NOMO-1 treated with dmso at 0.1 percent for 144 hours (cell line): ENCODE data around the gene TBX4.
"Not testable (repeated sequence)": the region's sequence is repeated elsewhere in the genome, so short reads cannot be mapped to it uniquely, and the experiment has no call there.

ENCODE experiments used
- DNase-seq: peaks from one replicate; lab custom pipeline; 2025; ENCODE audit not compliant: unreplicated experiment; lab: John Stamatoyannopoulos, UW

The TBX4 gene

GRCh38 chr17:61519754-61520440, 67.7 kb downstream of the TBX4 start:
- DNase-seq = no peak

GRCh38 chr17:61520897-61521296, 68.7 kb downstream of the TBX4 start:
- no peak for DNase-seq

GRCh38 chr17:61522088-61522487, 69.9 kb downstream of the TBX4 start:
- no peak for DNase-seq

GRCh38 chr17:61524319-61524718, 72.1 kb downstream of the TBX4 start:
- DNase-seq = no peak

- not testable (repeated sequence) for DNase-seq
Measured at GRCh38 chr17:61527441-61527840, 75.2 kb downstream of the TBX4 start.

- DNase-seq = no peak
Measured at GRCh38 chr17:61528171-61528570, 75.9 kb downstream of the TBX4 start.

- no peak for DNase-seq
Measured at GRCh38 chr17:61531223-61531622, 79.0 kb downstream of the TBX4 start.

GRCh38 chr17:61532826-61533225, 80.6 kb downstream of the TBX4 start:
- no peak for DNase-seq

- DNase-seq = no peak
Measured at GRCh38 chr17:61533797-61534196, 81.6 kb downstream of the TBX4 start.

GRCh38 chr17:61534414-61534813, 82.2 kb downstream of the TBX4 start:
- no peak for DNase-seq
